ENCODE data around the gene FBXO2. TPM values are rescaled to one million over a fixed set of nuclear protein-coding genes. Genes with fewer than 3 reads are reported as not detected.

Gene FBXO2
- total RNA-seq, 1 donor from 2014 or later, result 3.1 TPM

DNA sequence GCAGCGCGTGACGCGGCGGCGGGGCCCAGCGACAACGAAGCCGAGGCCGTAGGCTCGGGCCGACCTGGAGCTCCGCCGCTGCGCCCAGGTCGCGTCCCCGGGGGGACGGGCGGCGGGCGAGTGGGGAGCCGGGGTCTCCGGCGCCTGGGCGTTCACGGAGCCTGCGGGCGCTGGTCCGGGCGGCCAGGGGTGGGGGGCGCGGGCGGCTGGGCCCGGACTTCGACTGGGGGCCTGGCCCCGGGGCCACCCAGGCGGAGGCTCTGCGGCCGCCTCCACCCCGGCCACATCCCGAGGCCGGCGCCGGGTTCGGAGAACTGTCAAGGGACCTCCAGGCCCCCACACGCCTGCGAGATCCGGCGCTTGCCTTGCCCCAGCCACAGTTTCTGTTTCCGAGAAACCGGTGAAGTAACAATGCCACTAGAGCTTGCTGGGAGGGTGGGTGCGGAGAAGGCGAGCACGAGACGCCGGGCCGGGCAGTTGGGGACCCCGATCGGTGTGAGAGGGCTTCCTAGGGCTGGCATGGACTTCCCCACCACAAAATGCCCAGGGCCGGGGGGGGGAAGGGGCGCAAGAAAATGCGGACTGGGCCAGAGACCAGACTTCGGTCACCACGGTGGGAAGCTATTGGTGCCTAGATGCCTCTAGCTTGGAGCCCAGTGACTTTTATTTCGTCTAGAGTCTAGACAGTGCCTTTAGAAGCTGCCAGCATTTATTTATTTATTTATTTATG, 10.3 kb upstream of the FBXO2 start:
- Mint-ChIP-seq H3K36me3 (peaks cover 22% of the 10 kb centered on the region), H3K9me3 (no peaks in the 10 kb centered on the region), H3K4me3 (peak overlapping the region; percentile 68), H3K27me3 (ENCODE audit: low read depth) (peaks cover 2% of the 10 kb centered on the region), H3K4me1 (no peaks in the 10 kb centered on the region), H3K27ac (no peak overlapping the region)
- DNase-seq (ENCODE audit: low spot score in 2 of 2, unreplicated experiment in 2 of 2), result no peak
- TF ChIP-seq, protein P1, sequence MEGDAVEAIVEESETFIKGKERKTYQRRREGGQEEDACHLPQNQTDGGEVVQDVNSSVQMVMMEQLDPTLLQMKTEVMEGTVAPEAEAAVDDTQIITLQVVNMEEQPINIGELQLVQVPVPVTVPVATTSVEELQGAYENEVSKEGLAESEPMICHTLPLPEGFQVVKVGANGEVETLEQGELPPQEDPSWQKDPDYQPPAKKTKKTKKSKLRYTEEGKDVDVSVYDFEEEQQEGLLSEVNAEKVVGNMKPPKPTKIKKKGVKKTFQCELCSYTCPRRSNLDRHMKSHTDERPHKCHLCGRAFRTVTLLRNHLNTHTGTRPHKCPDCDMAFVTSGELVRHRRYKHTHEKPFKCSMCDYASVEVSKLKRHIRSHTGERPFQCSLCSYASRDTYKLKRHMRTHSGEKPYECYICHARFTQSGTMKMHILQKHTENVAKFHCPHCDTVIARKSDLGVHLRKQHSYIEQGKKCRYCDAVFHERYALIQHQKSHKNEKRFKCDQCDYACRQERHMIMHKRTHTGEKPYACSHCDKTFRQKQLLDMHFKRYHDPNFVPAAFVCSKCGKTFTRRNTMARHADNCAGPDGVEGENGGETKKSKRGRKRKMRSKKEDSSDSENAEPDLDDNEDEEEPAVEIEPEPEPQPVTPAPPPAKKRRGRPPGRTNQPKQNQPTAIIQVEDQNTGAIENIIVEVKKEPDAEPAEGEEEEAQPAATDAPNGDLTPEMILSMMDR (IDR thresholded peaks at IDR 0.05; ENCODE audit: unreplicated experiment), result no peak

DNA sequence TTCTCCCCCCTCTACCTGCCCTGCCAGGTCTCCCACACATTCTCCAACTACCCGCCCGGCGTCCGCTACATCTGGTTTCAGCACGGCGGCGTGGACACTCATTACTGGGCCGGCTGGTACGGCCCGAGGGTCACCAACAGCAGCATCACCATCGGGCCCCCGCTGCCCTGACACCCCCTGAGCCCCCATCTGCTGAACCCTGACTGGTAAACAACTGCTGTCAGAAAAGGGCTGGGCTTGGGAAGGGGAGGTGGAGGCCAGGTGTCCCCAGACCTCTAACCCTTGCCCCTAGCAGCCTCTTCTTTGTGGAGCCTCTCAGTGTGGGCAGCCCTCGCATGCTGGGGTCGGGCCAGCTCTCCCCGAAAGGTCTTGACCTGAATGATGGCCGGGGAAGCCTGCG, 6.9 kb upstream of the FBXO2 start:
- no peaks in the 10 kb centered on the region for H3K9me3 Mint-ChIP-seq
- H3K4me1 Mint-ChIP-seq, result no peaks in the 10 kb centered on the region
- H3K4me3 Mint-ChIP-seq, result no peak overlapping the region
- peaks cover 20% of the 10 kb centered on the region for H3K36me3 Mint-ChIP-seq
- TF ChIP-seq, protein P1 (IDR thresholded peaks at IDR 0.05; ENCODE audit: unreplicated experiment), result no peak
- H3K27me3 Mint-ChIP-seq (ENCODE audit: low read depth), result peaks cover 2% of the 10 kb centered on the region
- no peak for DNase-seq (ENCODE audit: low spot score in 2 of 2, unreplicated experiment in 2 of 2)
- no peak overlapping the region for H3K27ac Mint-ChIP-seq

DNA sequence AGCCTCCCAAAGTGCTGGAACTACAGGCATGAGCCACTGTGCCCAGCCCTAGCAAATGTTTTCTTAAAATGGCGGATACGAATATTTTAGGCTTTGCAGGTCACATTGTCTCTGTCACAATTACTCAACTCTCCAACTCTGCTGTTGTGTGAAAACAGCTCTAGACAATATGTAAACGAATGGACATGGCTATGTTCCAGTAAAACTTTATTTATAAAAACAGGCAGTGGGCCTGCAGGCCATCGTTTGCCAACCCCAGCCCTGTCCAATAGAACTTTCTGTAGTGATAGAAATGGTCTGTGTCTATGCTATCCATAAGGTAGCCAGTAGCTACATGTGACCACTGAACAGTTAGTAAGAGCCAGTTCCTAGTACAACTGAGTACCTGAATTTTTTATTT, 5.5 kb upstream of the FBXO2 start:
- H3K4me3 Mint-ChIP-seq, result no peak overlapping the region
- TF ChIP-seq, protein P1 (IDR thresholded peaks at IDR 0.05; ENCODE audit: unreplicated experiment), result no peak
- H3K4me1 Mint-ChIP-seq, result peaks cover 7% of the 10 kb centered on the region
- no peaks in the 10 kb centered on the region for H3K9me3 Mint-ChIP-seq
- no peak for DNase-seq (ENCODE audit: low spot score in 2 of 2, unreplicated experiment in 2 of 2)
- H3K27ac Mint-ChIP-seq, result no peak overlapping the region
- H3K36me3 Mint-ChIP-seq, result peaks cover 20% of the 10 kb centered on the region
- H3K27me3 Mint-ChIP-seq (ENCODE audit: low read depth), result peaks cover 2% of the 10 kb centered on the region

DNA sequence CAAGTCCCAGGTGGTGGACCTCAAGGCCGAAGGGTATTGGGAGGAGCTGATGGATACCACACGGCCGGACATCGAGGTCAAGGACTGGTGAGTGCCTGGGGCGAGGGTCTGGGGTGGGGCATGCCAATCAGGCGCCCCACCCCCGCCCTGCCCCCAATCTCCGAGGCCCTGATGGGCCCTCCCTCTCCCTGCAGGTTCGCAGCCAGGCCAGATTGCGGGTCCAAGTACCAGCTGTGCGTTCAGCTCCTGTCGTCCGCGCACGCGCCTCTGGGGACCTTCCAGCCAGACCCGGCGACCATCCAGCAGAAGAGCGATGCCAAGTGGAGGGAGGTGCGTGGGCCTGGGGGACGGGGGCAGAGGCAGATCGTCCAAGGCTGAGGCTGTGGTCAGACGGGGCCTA, 4.3 kb upstream of the FBXO2 start:
- TF ChIP-seq, protein P1 (IDR thresholded peaks at IDR 0.05; ENCODE audit: unreplicated experiment), result no peak
- H3K36me3 Mint-ChIP-seq, result peaks cover 20% of the 10 kb centered on the region

DNA sequence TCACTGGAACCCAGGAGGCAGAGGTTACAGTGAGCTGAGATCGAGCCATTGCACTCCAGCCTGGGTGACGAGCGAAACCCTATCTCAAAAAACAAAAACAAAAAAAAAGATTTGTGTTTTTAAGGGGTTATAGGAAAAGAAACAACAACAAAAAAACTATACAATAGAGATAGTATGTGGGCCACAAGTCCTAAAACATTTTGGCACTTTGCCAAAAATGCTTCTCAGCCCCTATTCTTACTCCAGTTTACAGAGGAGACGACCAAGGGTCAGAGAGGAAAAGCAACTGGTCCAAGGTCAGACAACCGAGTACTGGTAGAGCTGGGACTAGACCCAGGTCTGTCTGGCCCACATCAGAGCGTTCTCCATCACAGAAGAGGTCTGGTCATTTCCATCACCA, 3.4 kb upstream of the FBXO2 start:
- no peak overlapping the region for H3K27ac Mint-ChIP-seq
- H3K4me1 Mint-ChIP-seq, result peaks cover 7% of the 10 kb centered on the region
- H3K9me3 Mint-ChIP-seq, result no peaks in the 10 kb centered on the region
- TF ChIP-seq, protein P1 (IDR thresholded peaks at IDR 0.05; ENCODE audit: unreplicated experiment), result no peak
- H3K4me3 Mint-ChIP-seq, result no peak overlapping the region
- H3K36me3 Mint-ChIP-seq, result peaks cover 19% of the 10 kb centered on the region
- DNase-seq (ENCODE audit: low spot score in 2 of 2, unreplicated experiment in 2 of 2), result no peak
- H3K27me3 Mint-ChIP-seq (ENCODE audit: low read depth), result peaks cover 6% of the 10 kb centered on the region

More for the DNA sequence above, 4.3 kb upstream of the FBXO2 start:
- Mint-ChIP-seq H3K4me3 (no peak overlapping the region), H3K27me3 (ENCODE audit: low read depth) (peaks cover 2% of the 10 kb centered on the region), H3K9me3 (no peaks in the 10 kb centered on the region), H3K4me1 (peaks cover 7% of the 10 kb centered on the region), H3K27ac (no peak overlapping the region)
- no peak for DNase-seq (ENCODE audit: low spot score in 2 of 2, unreplicated experiment in 2 of 2)

All from mesothelial cell of epicardium (in vitro differentiated cells).